ENCODE measurements around the gene NRP1. TPM values are rescaled to one million over a fixed set of nuclear protein-coding genes. Genes with fewer than 3 reads are reported as not detected.
A peak's percentile ranks its signal among the peaks of the same experiment; 100 is the strongest.

Gene NRP1
- total and polyA plus RNA-seq, 8 donors, result 79.8 to 203 (median 164) TPM

DNA sequence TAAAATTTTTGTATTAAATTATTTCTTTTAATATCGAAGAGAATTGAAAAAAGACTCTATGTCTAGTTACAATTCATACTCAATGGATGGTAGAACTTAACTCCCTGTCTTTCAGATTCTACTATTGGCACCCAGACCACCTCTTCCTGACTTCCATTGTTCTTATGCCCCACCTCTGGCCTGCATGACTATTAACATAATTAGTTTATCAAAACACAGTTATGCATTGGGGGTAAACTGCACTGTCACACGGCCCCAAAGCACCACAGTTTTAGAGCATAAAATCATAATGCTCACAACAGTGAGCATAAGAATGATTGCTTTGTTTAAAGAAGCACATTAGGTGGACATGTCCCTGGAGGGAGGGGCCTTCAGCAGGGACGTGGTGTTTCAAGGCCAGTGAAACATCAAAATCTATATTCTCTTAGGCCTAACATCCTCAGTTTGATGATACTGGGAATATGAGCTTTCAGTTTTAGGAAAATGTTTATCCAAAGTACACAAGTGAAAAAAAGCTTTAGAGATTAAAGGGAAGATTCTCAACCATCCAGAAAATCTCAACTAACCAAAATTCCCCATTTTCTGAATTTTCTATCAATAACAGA, 79.8 kb downstream of the NRP1 start:
- ATAC-seq, result no peak
- no peak overlapping the region for H3K4me3 ChIP-seq
- H3K4me1 ChIP-seq, result peaks cover 8 to 18% of the 10 kb centered on the region in 2 donors
- peaks cover 0 to 52% of the 10 kb centered on the region in 2 donors for H3K36me3 ChIP-seq
- no peak for TF ChIP-seq CTCF (IDR thresholded peaks at IDR 0.05)
- intact Hi-C loops (cut with DNase I), result no loop called here
- no peak overlapping the region for H3K27ac ChIP-seq
- DNase-seq, result no peak
- no peaks in the 10 kb centered on the region for H3K9me3 ChIP-seq
- H3K27me3 ChIP-seq, result no peaks in the 10 kb centered on the region

DNA sequence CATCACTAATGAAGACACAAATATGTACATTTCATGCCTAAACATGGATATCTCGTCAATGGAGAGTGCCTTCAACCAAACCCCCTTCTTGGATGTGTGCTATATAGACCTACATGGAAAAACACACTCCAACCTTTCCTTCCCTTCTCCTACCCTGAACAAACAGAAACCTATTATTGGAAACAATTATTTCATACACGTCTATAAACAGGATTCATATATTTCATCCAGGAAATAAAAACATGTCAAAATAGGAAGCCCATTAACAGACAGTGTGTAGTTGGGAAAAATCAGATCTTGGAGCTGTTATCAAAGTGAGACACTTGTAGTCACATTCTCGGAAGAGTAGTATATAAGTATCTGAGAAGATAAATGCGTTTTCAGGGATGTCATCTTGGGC, 81.1 kb downstream of the NRP1 start:
- H3K4me3 ChIP-seq, result no peak overlapping the region
- ATAC-seq, result no peak
- H3K36me3 ChIP-seq, result peaks cover 0 to 49% of the 10 kb centered on the region in 2 donors
- H3K27me3 ChIP-seq, result no peaks in the 10 kb centered on the region
- H3K4me1 ChIP-seq, result peaks cover 10 to 30% of the 10 kb centered on the region in 2 donors
- intact Hi-C loops (cut with DNase I), result no loop called here
- DNase-seq, result no peak
- H3K9me3 ChIP-seq, result no peaks in the 10 kb centered on the region
- no peak for TF ChIP-seq CTCF (IDR thresholded peaks at IDR 0.05)
- H3K27ac ChIP-seq, result peak overlapping the region; percentile 20 to 39

- H3K27ac ChIP-seq, result peak overlapping the region; percentile 14 to 39
- no peak for DNase-seq
- H3K36me3 ChIP-seq, result peaks cover 0 to 49% of the 10 kb centered on the region in 2 donors
- intact Hi-C loops (cut with DNase I), result no loop called here
- peak; percentile 54 for ATAC-seq
- no peak for TF ChIP-seq CTCF (IDR thresholded peaks at IDR 0.05)
- no peaks in the 10 kb centered on the region for H3K27me3 ChIP-seq
- no peak overlapping the region for H3K4me3 ChIP-seq
- H3K4me1 ChIP-seq, result peaks cover 11 to 35% of the 10 kb centered on the region in 2 donors
- no peaks in the 10 kb centered on the region for H3K9me3 ChIP-seq
Observed at GRCh38 chr10:33252794-33253203, 81.7 kb downstream of the NRP1 start.

DNA sequence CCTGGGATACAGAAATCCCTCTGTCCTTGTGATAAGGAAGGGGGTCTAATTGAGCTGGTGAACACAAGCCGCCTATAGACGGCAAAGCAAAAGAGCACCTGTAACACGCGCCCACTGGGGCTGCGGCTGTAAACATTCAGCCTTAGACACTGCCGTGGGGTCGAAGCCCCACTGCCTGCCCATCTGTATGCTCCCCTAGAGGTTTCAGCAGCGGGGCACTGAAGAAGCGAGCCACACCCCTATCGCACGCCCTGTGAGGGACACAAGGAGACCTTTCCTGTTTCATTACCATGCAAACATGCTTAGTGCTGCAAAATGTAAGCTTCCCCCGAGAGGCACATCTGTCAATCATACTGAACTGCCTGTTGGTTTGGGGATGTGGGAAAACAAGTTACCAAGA, 82.1 kb downstream of the NRP1 start:
- H3K4me1 ChIP-seq, result peaks cover 14 to 40% of the 10 kb centered on the region in 2 donors
- DNase-seq (no peak), ATAC-seq (no peak)
- H3K27ac ChIP-seq, result peak overlapping the region in 1 of 2 donors; percentile 14
- no peaks in the 10 kb centered on the region for H3K27me3 ChIP-seq
- intact Hi-C loops (cut with DNase I), result no loop called here
- H3K36me3 ChIP-seq, result peaks cover 0 to 49% of the 10 kb centered on the region in 2 donors
- H3K9me3 ChIP-seq, result no peaks in the 10 kb centered on the region
- TF ChIP-seq CTCF (IDR thresholded peaks at IDR 0.05), result no peak
- H3K4me3 ChIP-seq, result no peak overlapping the region

DNA sequence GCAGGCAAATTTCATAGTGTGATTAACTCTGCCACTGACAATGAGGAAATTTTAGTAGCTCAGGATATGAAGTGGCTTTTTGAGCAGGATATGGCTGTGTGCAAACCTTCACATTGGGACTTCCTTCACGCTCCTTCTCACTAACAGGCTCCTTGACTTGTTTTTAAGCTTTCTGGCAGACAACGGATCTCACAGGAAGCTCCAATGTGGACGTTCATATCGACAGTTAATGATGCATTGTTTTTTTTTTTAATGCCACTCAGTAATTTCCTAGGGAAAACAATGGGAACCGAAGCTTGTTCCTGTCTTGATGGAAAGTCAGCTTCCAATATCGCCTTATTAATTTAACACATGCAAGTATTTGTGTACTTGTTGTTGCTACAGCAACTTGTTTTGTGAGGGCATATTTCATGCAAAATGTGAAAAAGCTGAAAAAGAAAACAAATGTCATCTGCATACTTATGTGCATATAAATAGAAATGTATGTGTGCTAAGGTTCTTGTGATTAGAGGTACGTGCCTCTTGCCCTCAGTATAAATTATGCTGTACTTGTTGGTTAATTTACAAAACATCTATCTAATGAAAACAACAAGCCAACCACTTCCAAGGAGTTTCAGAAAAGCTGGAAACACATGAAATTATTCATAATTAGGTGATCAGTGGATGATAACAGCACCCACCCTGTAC, 84.7 kb downstream of the NRP1 start:
- no peak overlapping the region for H3K4me3 ChIP-seq
- DNase-seq, result no peak
- TF ChIP-seq CTCF (IDR thresholded peaks at IDR 0.05), result no peak
- peaks cover 14 to 42% of the 10 kb centered on the region in 2 donors for H3K4me1 ChIP-seq
- intact Hi-C loops (cut with DNase I), result no loop called here
- H3K9me3 ChIP-seq, result no peaks in the 10 kb centered on the region
- H3K36me3 ChIP-seq, result peaks cover 0 to 35% of the 10 kb centered on the region in 2 donors
- H3K27me3 ChIP-seq, result no peaks in the 10 kb centered on the region
- peak overlapping the region; percentile 64 to 68 for H3K27ac ChIP-seq
- peak; percentile 9 for ATAC-seq
